Vagina (tissue), 2 donors: Measurements from ENCODE around the gene TMEM270.
"Not testable (repeated sequence)": the region's sequence is repeated elsewhere in the genome, so short reads cannot be mapped to it uniquely, and the experiment has no call there.

Source experiments
- POLR2A ChIP-seq, 2 donors: fragments of 450-650 bp; IDR thresholded peaks; one replicate each; pipeline ENCODE4 v1.6.1; 2017; ENCODE audit warnings: antibody characterized with exemption in 2 of 2, mild to moderate bottlenecking in 2 of 2, moderate library complexity in 2 of 2
- POLR2AphosphoS5 ChIP-seq, 2 donors: sonication (generic); formaldehyde crosslinking; IDR thresholded peaks; one replicate each; pipeline ENCODE4 v1.9.0; 2017; ENCODE audit warnings: antibody characterized with exemption in 2 of 2, mild to moderate bottlenecking in 2 of 2, low read depth in 1 of 2; ENCODE audit not compliant: insufficient read depth in 1 of 2
- TF ChIP-seq, protein P1 (sequence below), 3 experiments: fragments of 450-650 bp in 2 of 3; fragments of 200-600 bp in 1 of 3; sonication (generic) in 1 of 3; IDR thresholded peaks; one replicate each; pipeline ENCODE4 v1.5.1; 2017 to 2019; ENCODE audit warnings: antibody characterized with exemption in 3 of 3, mild to moderate bottlenecking in 2 of 3, moderate library complexity in 2 of 3

DNA sequence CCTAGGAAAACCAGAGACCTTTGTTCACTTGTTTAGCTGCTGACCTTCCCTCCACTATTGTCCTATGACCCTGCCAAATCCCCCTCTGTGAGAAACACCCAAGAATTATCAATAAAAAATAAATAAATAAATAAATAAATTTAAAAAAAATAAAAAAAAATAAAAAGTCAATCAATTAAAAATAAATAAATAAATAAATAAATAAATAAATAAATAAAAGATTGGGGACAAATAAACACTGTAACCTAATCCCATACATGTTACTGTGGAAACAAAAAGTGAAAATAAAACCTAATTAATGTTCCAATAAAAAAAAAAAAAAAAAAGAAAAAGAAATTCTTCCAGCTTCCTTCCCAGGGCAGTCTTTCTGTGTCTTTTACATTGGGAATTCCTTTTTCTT is 23.8 kb upstream of the TMEM270 start:
- TF ChIP-seq, protein P1, sequence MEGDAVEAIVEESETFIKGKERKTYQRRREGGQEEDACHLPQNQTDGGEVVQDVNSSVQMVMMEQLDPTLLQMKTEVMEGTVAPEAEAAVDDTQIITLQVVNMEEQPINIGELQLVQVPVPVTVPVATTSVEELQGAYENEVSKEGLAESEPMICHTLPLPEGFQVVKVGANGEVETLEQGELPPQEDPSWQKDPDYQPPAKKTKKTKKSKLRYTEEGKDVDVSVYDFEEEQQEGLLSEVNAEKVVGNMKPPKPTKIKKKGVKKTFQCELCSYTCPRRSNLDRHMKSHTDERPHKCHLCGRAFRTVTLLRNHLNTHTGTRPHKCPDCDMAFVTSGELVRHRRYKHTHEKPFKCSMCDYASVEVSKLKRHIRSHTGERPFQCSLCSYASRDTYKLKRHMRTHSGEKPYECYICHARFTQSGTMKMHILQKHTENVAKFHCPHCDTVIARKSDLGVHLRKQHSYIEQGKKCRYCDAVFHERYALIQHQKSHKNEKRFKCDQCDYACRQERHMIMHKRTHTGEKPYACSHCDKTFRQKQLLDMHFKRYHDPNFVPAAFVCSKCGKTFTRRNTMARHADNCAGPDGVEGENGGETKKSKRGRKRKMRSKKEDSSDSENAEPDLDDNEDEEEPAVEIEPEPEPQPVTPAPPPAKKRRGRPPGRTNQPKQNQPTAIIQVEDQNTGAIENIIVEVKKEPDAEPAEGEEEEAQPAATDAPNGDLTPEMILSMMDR (IDR thresholded peaks at IDR 0.05): not testable (repeated sequence)
- not testable (repeated sequence) for TF ChIP-seq POLR2A (IDR thresholded peaks at IDR 0.05); POLR2AphosphoS5 (IDR thresholded peaks at IDR 0.05; ENCODE audit: insufficient read depth in 1 of 2, low read depth in 1 of 2)
